Keratinocyte (primary cell): ENCODE data around the gene PARP16. TPM values are rescaled to one million over a fixed set of nuclear protein-coding genes. Genes with fewer than 3 reads are reported as not detected.

Source experiments
- DNase-seq: peaks from one replicate; pipeline ENCODE4 v3.0.0-alpha.2; 2011; ENCODE audit warnings: low read depth, missing footprints, low spot score
- FAIRE-seq: peaks from 2 replicates; lab custom pipeline; 2011; peaks lifted over from hg19 to GRCh38; lab: Jason Lieb, UNC
- H2AFZ ChIP-seq: 2 replicates; pipeline ENCODE4 v1.6.0; 2012; ENCODE audit warnings: low read length, control low read depth, inconsistent platforms; ENCODE audit not compliant: control insufficient read depth
- H3K27ac ChIP-seq: 2 replicates; pipeline ENCODE4 v1.5.1; 2011; ENCODE audit warnings: low read length; ENCODE audit not compliant: control insufficient read depth, insufficient read depth
- H3K27me3 ChIP-seq: 3 replicates; pipeline ENCODE4 v1.6.0; 2011; ENCODE audit warnings: low read length; ENCODE audit not compliant: control insufficient read depth, insufficient read depth; ENCODE audit errors: extremely low read depth
- H3K36me3 ChIP-seq, 2 experiments: 2 replicates in 1 of 2; 3 replicates in 1 of 2; pipeline ENCODE4 v1.5.1; 2011; ENCODE audit warnings: low read length in 2 of 2, mild to moderate bottlenecking in 1 of 2; ENCODE audit not compliant: control insufficient read depth in 2 of 2, insufficient read depth in 2 of 2; ENCODE audit errors: extremely low read depth in 1 of 2
- H3K4me1 ChIP-seq: 3 replicates; pipeline ENCODE4 v1.5.1; 2011; ENCODE audit warnings: low read length; ENCODE audit not compliant: control insufficient read depth, insufficient read depth; ENCODE audit errors: extremely low read depth
- H3K4me2 ChIP-seq: 3 replicates; pipeline ENCODE4 v1.6.0; 2011; ENCODE audit warnings: low read depth, low read length; ENCODE audit not compliant: control insufficient read depth, insufficient read depth; ENCODE audit errors: extremely low read depth
- H3K4me3 ChIP-seq, 3 experiments: fragments of 200-600 bp in 1 of 3; sonication (generic) in 1 of 3; 2 replicates in 2 of 3; 3 replicates in 1 of 3; pipeline ENCODE4 v1.5.1; 2011 to 2016; ENCODE audit warnings: low read length in 3 of 3, mild to moderate bottlenecking in 3 of 3, control low read depth in 2 of 3, inconsistent platforms in 1 of 3, low read depth in 1 of 3, mixed read lengths in 1 of 3, mixed run types in 1 of 3, moderate library complexity in 1 of 3; ENCODE audit not compliant: control insufficient read depth in 2 of 3, insufficient read depth in 2 of 3; ENCODE audit errors: extremely low read depth in 1 of 3
- H3K79me2 ChIP-seq: 2 replicates; pipeline ENCODE4 v1.6.0; 2012; ENCODE audit warnings: low read length; ENCODE audit not compliant: control insufficient read depth, insufficient read depth
- H3K9ac ChIP-seq: 3 replicates; pipeline ENCODE4 v1.6.0; 2011; ENCODE audit warnings: low read length; ENCODE audit not compliant: control insufficient read depth, insufficient read depth; ENCODE audit errors: extremely low read depth
- H3K9me1 ChIP-seq: 3 replicates; pipeline ENCODE4 v1.6.0; 2011; ENCODE audit warnings: low read length; ENCODE audit not compliant: control insufficient read depth, insufficient read depth; ENCODE audit errors: extremely low read depth
- H3K9me3 ChIP-seq: 2 replicates; pipeline ENCODE4 v1.5.1; 2012; ENCODE audit warnings: low read depth, low read length; ENCODE audit not compliant: control insufficient read depth
- H4K20me1 ChIP-seq: 3 replicates; pipeline ENCODE4 v1.6.0; 2011; ENCODE audit warnings: low read length; ENCODE audit not compliant: control insufficient read depth, insufficient read depth; ENCODE audit errors: extremely low read depth
- EZH2 ChIP-seq: IDR thresholded peaks from one replicate; pipeline ENCODE4 v1.6.1; 2012; ENCODE audit warnings: inconsistent platforms, mild to moderate bottlenecking, low read length, moderate library complexity
- dilution Hi-C: fragments of 300-500 bp; cut with MboI; formaldehyde crosslinking; loops from one replicate; pipeline ENCODE4 v1.7.0; 2020; ENCODE audit warnings: low sequenced_read_pairs; ENCODE audit not compliant: extremely low pct_ligation_motif_present
- polyA plus RNA-seq, 5 experiments: library from polyadenylated mRNA; depleted of rRNA in 3 of 5; stranded (reverse) in 3 of 5; stranded (forward) in 1 of 5; unstranded in 1 of 5; fragments of >200 nt; gene quantifications; 1 replicate in 1 of 5; 2 replicates in 3 of 5; 3 replicates in 1 of 5; pipeline versions ENCODE4 v1.2.1 to v1.2.3, GENCODE V29; 2011 to 2012; ENCODE audit warnings: missing spikeins in 2 of 5, low read depth in 1 of 5, low replicate concordance in 1 of 5
- TF ChIP-seq, protein P1 (sequence below), 3 experiments: IDR thresholded peaks in 1 of 3; conservative IDR thresholded peaks in 1 of 3; optimal IDR thresholded peaks in 1 of 3; 2 replicates in 2 of 3; 3 replicates in 1 of 3; pipeline versions ENCODE3 to v1.5.1; 2011; ENCODE audit warnings: low read length in 3 of 3, mild to moderate bottlenecking in 3 of 3, moderate library complexity in 2 of 3, control low read depth in 1 of 3, inconsistent platforms in 1 of 3; ENCODE audit not compliant: insufficient read depth in 2 of 3; ENCODE audit errors: extremely low read depth in 1 of 3

Gene PARP16
- polyA plus RNA-seq, 1 donor (not counting 4 experiments of a cell fraction or from before 2014, with no cell fraction given) = 2.1 TPM

GRCh38 chr15:65302061-65302460, 15.4 kb upstream of the PARP16 start:
- no peak for DNase-seq
- Histone ChIP-seq H3K79me2 (no peaks in the 10 kb centered on the region), H3K4me2 (no peak overlapping the region), H3K9me1 (no peaks in the 10 kb centered on the region), H3K4me1 (peaks cover 7% of the 10 kb centered on the region), H3K36me3 (no peaks in the 10 kb centered on the region), H3K9ac (no peak overlapping the region), H3K9me3 (no peaks in the 10 kb centered on the region), H3K27ac (no peak overlapping the region), H3K4me3 (no peak overlapping the region), H3K27me3 (no peaks in the 10 kb centered on the region), H4K20me1 (no peaks in the 10 kb centered on the region), H2AFZ (no peak overlapping the region)
- FAIRE-seq = no peak
- dilution Hi-C loops = no loop called here
- TF ChIP-seq, protein P1, sequence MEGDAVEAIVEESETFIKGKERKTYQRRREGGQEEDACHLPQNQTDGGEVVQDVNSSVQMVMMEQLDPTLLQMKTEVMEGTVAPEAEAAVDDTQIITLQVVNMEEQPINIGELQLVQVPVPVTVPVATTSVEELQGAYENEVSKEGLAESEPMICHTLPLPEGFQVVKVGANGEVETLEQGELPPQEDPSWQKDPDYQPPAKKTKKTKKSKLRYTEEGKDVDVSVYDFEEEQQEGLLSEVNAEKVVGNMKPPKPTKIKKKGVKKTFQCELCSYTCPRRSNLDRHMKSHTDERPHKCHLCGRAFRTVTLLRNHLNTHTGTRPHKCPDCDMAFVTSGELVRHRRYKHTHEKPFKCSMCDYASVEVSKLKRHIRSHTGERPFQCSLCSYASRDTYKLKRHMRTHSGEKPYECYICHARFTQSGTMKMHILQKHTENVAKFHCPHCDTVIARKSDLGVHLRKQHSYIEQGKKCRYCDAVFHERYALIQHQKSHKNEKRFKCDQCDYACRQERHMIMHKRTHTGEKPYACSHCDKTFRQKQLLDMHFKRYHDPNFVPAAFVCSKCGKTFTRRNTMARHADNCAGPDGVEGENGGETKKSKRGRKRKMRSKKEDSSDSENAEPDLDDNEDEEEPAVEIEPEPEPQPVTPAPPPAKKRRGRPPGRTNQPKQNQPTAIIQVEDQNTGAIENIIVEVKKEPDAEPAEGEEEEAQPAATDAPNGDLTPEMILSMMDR (optimal IDR thresholded peaks at IDR 0.05 in 1 of 3, IDR thresholded peaks at IDR 0.05 in 1 of 3, conservative IDR thresholded peaks at IDR 0.05 in 1 of 3; ENCODE audit: extremely low read depth in 1 of 3, insufficient read depth in 2 of 3, low read length in 3 of 3) = no peak
- TF ChIP-seq EZH2 = no peak

GRCh38 chr15:65300924-65301441, 14.3 kb upstream of the PARP16 start:
- Histone ChIP-seq H3K27ac (no peak overlapping the region), H3K9ac (no peak overlapping the region), H4K20me1 (no peaks in the 10 kb centered on the region), H3K4me2 (no peak overlapping the region), H3K9me3 (no peaks in the 10 kb centered on the region), H3K9me1 (no peaks in the 10 kb centered on the region), H3K79me2 (no peaks in the 10 kb centered on the region), H3K27me3 (no peaks in the 10 kb centered on the region), H3K4me3 (no peak overlapping the region), H3K36me3 (no peaks in the 10 kb centered on the region), H2AFZ (no peak overlapping the region), H3K4me1 (peaks cover 10% of the 10 kb centered on the region)
- no peak for TF ChIP-seq EZH2
- TF ChIP-seq, protein P1 (optimal IDR thresholded peaks at IDR 0.05 in 1 of 3, IDR thresholded peaks at IDR 0.05 in 1 of 3, conservative IDR thresholded peaks at IDR 0.05 in 1 of 3; ENCODE audit: extremely low read depth in 1 of 3, insufficient read depth in 2 of 3, low read length in 3 of 3) = no peak
- FAIRE-seq (no peak), DNase-seq (no peak)
- dilution Hi-C loops = no loop called here
